ENCODE measurements around the gene NDUFV3. TPM values are rescaled to one million over a fixed set of nuclear protein-coding genes. Genes with fewer than 3 reads are reported as not detected.

The NDUFV3 gene
- polyA plus RNA-seq, 1 donor from 2014 or later: 22.7 TPM

DNA sequence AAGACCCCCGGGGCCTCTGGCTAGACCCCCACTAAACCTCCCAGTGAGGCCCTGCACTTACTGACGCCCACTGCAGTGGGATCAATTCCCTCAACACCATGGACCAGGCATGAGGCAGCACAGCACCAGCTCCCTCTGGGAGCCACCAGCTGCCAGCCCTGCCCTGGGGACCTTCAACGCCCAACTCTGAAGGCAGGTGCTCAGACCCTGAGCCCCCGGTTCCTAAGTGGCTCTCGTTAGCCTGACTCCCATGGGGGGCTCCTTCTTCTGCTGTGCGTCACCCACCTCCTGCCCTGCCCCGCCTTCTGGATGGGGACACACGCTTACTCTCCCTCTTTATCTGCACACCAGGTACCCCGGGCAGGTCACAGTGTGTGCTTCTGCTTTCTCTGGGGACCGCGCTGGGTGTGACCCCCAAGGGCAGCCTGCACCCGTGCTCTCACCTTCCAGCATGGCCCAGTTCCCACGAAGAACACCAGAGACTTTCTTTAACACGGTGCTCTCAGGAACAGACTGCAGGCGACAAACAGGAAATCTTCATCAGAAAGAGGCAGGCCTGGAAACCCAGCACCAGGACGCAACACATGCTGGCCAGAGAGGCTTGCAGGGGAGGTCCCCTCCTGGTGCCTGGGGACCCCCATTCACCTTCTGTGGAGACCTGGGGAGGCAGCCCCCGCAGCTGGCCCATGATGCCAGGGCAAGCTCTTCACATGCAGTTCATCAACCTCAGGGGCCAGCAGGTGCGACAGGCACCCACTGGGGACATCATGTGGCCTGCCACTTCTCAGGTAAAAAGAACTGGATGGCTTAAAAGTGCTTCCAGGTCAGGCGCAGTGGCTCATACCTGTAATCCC, 41.1 kb upstream of the NDUFV3 start:
- Histone ChIP-seq H2AFZ (ENCODE audit: low read depth, low read length) (no peak overlapping the region), H3K4me2 (ENCODE audit: low read length) (no peak overlapping the region), H3K27ac (ENCODE audit: low read length) (no peak overlapping the region), H3K36me3 (ENCODE audit: insufficient read depth, low read length) (peaks cover 8% of the 10 kb centered on the region), H3K79me2 (replicated peaks; ENCODE audit: insufficient read depth, low read length) (no peaks in the 10 kb centered on the region), H3K9ac (ENCODE audit: low read length) (no peak overlapping the region), H4K20me1 (ENCODE audit: insufficient read depth) (no peaks in the 10 kb centered on the region), H3K27me3 (ENCODE audit: insufficient read depth, low read depth, low read length) (no peaks in the 10 kb centered on the region), H3K9me2 (ENCODE audit: insufficient read depth, low read length) (no peaks in the 10 kb centered on the region), H3F3A (ENCODE audit: insufficient read depth, low read length, poor library complexity, severe bottlenecking) (no peaks in the 10 kb centered on the region), H3K4me3 (ENCODE audit: low read length) (no peak overlapping the region), H3K9me3 (ENCODE audit: low read length) (no peaks in the 10 kb centered on the region)
- TF ChIP-seq RAD21 (conservative IDR thresholded peaks at IDR 0.05): no peak
- no peak for TF ChIP-seq EP300 (conservative IDR thresholded peaks at IDR 0.05; ENCODE audit: poor library complexity, severe bottlenecking)
- no peak for TF ChIP-seq EZH2 (IDR thresholded peaks at IDR 0.05; ENCODE audit: borderline replicate concordance, insufficient read depth, low read length, poor library complexity, severe bottlenecking)
- no peak for TF ChIP-seq MXI1 (conservative IDR thresholded peaks at IDR 0.05; ENCODE audit: poor library complexity, severe bottlenecking)
- no peak for TF ChIP-seq POLR2AphosphoS5 (IDR thresholded peaks at IDR 0.05)
- TF ChIP-seq, protein P1, sequence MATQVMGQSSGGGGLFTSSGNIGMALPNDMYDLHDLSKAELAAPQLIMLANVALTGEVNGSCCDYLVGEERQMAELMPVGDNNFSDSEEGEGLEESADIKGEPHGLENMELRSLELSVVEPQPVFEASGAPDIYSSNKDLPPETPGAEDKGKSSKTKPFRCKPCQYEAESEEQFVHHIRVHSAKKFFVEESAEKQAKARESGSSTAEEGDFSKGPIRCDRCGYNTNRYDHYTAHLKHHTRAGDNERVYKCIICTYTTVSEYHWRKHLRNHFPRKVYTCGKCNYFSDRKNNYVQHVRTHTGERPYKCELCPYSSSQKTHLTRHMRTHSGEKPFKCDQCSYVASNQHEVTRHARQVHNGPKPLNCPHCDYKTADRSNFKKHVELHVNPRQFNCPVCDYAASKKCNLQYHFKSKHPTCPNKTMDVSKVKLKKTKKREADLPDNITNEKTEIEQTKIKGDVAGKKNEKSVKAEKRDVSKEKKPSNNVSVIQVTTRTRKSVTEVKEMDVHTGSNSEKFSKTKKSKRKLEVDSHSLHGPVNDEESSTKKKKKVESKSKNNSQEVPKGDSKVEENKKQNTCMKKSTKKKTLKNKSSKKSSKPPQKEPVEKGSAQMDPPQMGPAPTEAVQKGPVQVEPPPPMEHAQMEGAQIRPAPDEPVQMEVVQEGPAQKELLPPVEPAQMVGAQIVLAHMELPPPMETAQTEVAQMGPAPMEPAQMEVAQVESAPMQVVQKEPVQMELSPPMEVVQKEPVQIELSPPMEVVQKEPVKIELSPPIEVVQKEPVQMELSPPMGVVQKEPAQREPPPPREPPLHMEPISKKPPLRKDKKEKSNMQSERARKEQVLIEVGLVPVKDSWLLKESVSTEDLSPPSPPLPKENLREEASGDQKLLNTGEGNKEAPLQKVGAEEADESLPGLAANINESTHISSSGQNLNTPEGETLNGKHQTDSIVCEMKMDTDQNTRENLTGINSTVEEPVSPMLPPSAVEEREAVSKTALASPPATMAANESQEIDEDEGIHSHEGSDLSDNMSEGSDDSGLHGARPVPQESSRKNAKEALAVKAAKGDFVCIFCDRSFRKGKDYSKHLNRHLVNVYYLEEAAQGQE (IDR thresholded peaks at IDR 0.05; ENCODE audit: borderline replicate concordance): no peak
- TF ChIP-seq, protein P2, sequence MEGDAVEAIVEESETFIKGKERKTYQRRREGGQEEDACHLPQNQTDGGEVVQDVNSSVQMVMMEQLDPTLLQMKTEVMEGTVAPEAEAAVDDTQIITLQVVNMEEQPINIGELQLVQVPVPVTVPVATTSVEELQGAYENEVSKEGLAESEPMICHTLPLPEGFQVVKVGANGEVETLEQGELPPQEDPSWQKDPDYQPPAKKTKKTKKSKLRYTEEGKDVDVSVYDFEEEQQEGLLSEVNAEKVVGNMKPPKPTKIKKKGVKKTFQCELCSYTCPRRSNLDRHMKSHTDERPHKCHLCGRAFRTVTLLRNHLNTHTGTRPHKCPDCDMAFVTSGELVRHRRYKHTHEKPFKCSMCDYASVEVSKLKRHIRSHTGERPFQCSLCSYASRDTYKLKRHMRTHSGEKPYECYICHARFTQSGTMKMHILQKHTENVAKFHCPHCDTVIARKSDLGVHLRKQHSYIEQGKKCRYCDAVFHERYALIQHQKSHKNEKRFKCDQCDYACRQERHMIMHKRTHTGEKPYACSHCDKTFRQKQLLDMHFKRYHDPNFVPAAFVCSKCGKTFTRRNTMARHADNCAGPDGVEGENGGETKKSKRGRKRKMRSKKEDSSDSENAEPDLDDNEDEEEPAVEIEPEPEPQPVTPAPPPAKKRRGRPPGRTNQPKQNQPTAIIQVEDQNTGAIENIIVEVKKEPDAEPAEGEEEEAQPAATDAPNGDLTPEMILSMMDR (IDR thresholded peaks at IDR 0.05; ENCODE audit: poor library complexity, severe bottlenecking): no peak

DNA sequence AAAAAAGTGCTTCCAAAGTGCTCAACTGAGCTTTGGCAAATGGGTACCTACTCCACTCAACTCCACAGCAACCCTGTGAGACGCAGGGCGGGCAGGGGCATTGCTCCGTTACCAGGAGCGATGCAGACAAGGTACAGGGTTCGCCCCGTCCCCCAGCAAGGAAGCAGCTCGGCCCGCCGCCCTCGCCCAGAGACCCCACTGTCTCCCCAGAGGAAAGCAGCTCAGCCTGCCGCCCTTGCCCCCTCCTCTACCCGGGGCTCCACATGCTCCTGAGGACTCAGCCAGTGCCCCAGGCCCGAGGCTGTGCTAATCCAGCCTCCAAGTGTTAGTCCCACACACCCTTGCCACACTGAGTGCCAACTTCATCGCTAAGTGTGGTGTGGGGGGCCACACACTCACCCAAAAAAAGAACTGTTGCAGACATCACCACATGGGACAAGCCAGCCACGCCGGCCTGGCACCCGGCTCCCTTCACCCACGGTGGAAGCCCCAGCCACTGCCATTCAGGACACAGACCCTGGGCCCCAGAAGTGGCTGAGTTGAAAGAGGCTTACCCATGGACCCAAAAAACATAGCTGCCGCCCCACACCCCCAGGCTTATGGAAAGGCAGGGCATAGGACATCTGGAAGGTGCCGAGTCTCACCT, 40.1 kb upstream of the NDUFV3 start:
- TF ChIP-seq EP300 (conservative IDR thresholded peaks at IDR 0.05; ENCODE audit: poor library complexity, severe bottlenecking) (no peak), RAD21 (conservative IDR thresholded peaks at IDR 0.05) (no peak), MXI1 (conservative IDR thresholded peaks at IDR 0.05; ENCODE audit: poor library complexity, severe bottlenecking) (no peak)
- TF ChIP-seq, protein P2 (IDR thresholded peaks at IDR 0.05; ENCODE audit: poor library complexity, severe bottlenecking): no peak
- peaks cover 8% of the 10 kb centered on the region for H3K36me3 ChIP-seq (ENCODE audit: insufficient read depth, low read length)
- no peak overlapping the region for H3K27ac ChIP-seq (ENCODE audit: low read length)
- H3K4me3 ChIP-seq (ENCODE audit: low read length): no peak overlapping the region
- H3K4me2 ChIP-seq (ENCODE audit: low read length): no peak overlapping the region
- no peaks in the 10 kb centered on the region for H3F3A ChIP-seq (ENCODE audit: insufficient read depth, low read length, poor library complexity, severe bottlenecking)
- H2AFZ ChIP-seq (ENCODE audit: low read depth, low read length): no peak overlapping the region
- H4K20me1 ChIP-seq (ENCODE audit: insufficient read depth): no peaks in the 10 kb centered on the region
- H3K27me3 ChIP-seq (ENCODE audit: insufficient read depth, low read depth, low read length): no peaks in the 10 kb centered on the region
- H3K9ac ChIP-seq (ENCODE audit: low read length): no peak overlapping the region
- H3K79me2 ChIP-seq (replicated peaks; ENCODE audit: insufficient read depth, low read length): no peaks in the 10 kb centered on the region
- no peaks in the 10 kb centered on the region for H3K9me2 ChIP-seq (ENCODE audit: insufficient read depth, low read length)
- H3K9me3 ChIP-seq (ENCODE audit: low read length): no peaks in the 10 kb centered on the region

Data from neural cell (in vitro differentiated cells).